HT-29 (cell line): Measurements from ENCODE around the gene MKRN3. TPM values are rescaled to one million over a fixed set of nuclear protein-coding genes. Genes with fewer than 3 reads are reported as not detected.
"Not testable (repeated sequence)": the region's sequence is repeated elsewhere in the genome, so short reads cannot be mapped to it uniquely, and the experiment has no call there.

Source experiments
- DNase-seq: peaks from one replicate; pipeline ENCODE4 v3.0.0-alpha.2; 2015; ENCODE audit warnings: low spot score
- small RNA-seq: library from RNA; depleted of rRNA; stranded (forward); fragments of <200 nt; gene quantifications from one replicate; pipeline ENCODE3, GENCODE V24; 2014
- total RNA-seq: library from RNA; depleted of rRNA; stranded (reverse); fragments of >200 nt; shearing (Covaris generic); gene quantifications from 2 replicates; pipeline ENCODE4 v1.2.3, GENCODE V29; 2014; rRNA removed

Gene MKRN3
- total RNA-seq, 1 experiment from 2014 or later: 0.53 TPM

DNA sequence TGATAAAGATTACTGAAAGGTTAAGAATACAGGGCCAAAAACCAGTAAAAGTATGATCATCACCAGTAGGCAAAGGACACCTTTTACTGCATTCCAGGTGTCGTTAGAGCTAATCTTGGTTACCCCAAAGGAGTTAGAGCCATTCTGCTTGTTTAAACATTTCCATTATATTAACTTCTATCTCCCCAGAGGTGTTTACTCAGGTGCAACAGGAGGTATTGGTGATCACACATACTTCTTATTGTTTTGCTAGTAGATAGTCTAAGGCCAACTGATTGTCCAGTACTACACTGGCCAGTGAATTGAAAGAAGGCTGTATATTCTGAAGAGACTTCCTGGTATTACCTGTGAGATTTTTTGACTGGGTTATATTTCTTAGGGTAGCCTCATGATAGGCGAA lies 22.8 kb downstream of the MKRN3 start:
- DNase-seq: no peak

- no peak for DNase-seq
Measured at GRCh38 chr15:23589012-23589411, 23.5 kb downstream of the MKRN3 start.

- no peak for DNase-seq
Measured at GRCh38 chr15:23594252-23594770, 28.8 kb downstream of the MKRN3 start.

- DNase-seq: no peak
Measured at GRCh38 chr15:23595368-23595767, 29.9 kb downstream of the MKRN3 start.

DNA sequence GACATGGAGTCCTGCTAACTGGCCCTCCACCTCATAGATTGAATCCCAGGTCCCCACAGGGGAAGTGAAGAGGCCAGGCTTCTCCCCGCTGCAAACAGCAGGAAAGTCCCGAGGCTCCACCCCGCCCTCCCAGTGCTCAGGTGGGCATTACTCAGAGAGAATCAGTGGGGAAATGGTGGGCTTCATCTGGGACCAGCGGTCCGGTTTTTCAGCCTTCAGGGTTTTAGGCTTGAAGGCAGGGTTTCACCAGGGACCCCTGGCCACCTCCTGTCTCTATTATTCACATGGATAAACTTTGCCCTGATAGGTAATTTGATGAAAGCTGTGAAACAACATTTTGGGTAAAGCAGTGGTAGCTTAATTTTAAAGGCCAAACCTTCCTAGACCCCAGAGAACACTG lies 31.3 kb downstream of the MKRN3 start:
- DNase-seq: no peak

GRCh38 chr15:23597278-23597677 lies 31.8 kb downstream of the MKRN3 start:
- not testable (repeated sequence) for DNase-seq

- DNase-seq: no peak
Measured at GRCh38 chr15:23599053-23599452, 33.6 kb downstream of the MKRN3 start.

DNA sequence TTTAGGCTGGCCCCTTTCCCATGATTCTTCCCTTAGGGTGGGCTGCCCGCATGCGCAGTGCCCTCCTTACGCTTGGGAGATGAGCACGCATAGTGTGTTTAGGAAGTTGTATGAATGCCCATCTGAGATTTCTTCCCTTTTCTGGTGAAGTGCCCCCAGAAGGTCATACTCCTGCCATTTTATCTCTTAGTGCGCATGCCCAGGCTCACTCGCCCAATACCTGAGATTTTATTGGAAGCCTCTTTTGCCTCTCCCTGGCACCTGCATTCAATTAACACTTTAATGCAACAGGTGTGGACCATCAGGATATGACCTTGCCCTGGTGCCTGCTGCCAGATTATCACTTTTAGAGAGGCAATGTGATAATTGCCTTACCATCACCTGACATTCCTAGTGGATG lies 36.6 kb downstream of the MKRN3 start:
- no peak for DNase-seq

DNA sequence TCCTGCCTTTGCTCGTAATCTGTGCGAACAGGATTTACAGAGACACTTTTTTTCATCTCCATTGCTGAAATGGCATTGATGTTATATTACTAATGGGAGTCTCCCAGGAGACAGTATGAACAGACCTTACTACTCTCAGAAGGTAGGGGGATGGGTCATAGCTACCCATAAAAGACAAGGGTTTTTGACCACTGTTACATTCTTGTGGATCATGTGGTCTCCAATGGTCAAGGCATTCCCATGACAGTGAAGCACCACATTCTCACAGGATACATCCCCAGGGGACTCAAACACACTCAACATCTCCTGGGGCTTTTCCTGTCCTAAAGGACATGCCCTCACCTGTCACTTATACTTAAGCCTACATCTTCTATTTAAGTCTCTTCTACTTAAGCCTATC lies 40.8 kb downstream of the MKRN3 start:
- no peak for DNase-seq

- DNase-seq: no peak
Measured at GRCh38 chr15:23616536-23616935, 51.1 kb downstream of the MKRN3 start.

Small RNA genes lying within 50 kb of the gene (small RNA-seq; reads per million reads assigned to genes)
- gene MIR4508: not detected

Other genes with a start within 250 kb of the MKRN3 start
- not detected in 2 replicates for gene GOLGA6L26, start 231.5 kb upstream of the MKRN3 start, total RNA-seq
- not detected in 2 replicates for gene GOLGA8S, start 210.9 kb upstream of the MKRN3 start, total RNA-seq
- gene GOLGA6L2, start 118.4 kb upstream of the MKRN3 start, total RNA-seq: not detected in 2 replicates
- gene MAGEL2, start 82.2 kb downstream of the MKRN3 start, total RNA-seq: not detected in 2 replicates
- gene NDN, start 121.6 kb downstream of the MKRN3 start, total RNA-seq: not detected in 2 replicates